HG02973 (cell line): ENCODE data around the gene CD226.
"Not testable (repeated sequence)": the region's sequence is repeated elsewhere in the genome, so short reads cannot be mapped to it uniquely, and the experiment has no call there.

Source experiments
- ATAC-seq: cut with Tn5 transposase; IDR thresholded peaks from one replicate; pipeline ENCODE4 v1.9.1; 2021; ENCODE audit warnings: moderate library complexity; ENCODE audit not compliant: unreplicated experiment

Gene CD226

DNA sequence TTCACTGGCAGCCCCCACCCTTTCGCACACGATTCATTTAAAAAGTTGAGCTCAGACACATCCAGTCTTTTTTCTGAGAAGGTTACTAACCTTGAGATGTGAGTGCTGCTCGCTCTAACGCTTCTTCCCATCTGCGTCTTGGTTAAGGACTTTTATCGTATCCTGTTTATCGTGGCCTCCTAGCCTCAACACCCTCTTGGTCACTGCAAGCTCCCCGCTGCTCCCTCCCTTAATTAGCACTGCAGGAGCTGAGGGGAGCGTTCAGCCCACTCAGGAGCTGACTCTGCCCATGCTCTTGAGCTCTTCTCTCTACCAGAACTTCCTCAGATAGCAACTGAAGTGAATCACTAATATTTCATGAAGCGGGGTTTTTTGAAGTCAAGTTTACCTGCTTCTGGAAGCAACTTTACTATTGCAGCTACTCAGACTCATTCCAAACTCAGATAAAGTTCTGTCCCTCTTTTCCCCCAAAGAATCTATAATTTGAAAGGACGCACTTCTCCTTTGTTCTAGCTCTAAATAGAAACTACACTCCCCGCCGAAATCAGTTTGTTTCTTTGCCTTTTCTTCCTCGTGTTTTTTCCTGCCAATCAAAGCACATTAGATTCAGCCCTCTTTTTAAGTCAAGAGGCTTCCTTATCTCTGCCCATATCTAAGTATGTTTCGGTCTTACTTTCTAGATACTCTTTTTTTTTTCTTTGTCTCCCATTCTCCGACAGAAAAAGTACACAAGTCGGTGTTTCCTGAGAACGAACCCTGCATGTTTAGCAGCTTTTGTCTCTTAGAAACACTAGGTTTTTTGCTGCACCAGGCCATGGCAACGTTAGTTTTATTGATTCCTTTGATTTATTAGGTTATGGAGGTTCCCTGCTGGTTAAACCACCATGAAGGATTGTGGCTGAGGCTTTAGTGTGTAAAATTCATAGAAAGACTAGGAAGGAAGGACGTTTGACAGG, 9.3 kb upstream of the CD226 start:
- ATAC-seq = no peak

DNA sequence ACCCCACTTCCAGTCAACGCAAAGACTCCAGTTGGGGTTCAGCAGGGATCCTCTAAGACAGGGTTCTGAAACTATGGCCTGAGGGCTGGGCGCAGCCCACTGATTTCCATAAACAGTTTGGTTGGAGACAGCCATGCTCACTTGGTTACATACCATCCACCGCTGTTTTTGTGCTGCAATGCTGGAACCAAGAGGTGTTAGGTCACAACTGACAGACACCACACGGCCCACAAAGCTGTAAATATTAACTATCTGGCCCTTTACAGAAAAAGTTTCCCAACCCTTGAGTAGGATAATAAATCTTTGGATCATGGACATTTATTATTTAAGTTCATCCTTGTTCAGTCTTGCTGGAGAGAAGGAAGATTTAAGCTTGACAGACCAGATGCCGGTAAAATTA, 8.4 kb upstream of the CD226 start:
- ATAC-seq = peak; percentile 26

DNA sequence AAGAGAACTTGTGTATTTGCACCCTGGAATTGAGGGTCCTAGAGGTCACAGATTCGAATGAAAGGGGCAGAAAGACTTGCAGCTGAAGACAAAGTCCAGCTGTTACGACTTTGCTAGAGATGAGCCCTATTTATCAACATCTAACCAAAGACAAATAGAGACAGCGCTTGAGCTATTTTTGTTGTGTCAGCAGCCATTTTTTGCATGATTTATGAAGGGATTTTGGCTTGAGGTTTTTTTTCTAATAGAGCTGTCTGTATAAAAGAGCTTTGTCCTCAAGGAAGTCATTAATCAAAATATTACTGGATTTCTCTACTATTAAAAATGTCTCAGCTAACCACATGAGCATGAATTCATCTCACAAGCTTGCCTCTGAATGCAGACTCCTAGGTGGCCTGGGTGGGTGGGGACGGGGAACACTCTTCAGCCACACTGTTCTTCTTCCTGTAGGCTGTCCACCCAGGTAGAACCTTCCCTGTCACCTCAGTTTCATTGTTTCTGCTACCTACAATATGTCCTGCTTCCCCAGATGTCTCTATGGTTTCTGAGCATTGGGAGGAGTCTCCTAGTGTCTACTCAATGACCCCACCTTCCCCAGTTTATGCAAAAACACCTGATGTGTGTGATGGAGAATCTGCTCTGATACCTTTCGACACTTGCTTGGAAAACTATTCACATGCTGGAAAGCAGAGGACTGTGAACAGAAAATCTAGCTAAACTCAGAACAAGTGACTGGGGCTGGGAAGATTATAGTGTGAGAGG, 7.2 kb upstream of the CD226 start:
- ATAC-seq = no peak

DNA sequence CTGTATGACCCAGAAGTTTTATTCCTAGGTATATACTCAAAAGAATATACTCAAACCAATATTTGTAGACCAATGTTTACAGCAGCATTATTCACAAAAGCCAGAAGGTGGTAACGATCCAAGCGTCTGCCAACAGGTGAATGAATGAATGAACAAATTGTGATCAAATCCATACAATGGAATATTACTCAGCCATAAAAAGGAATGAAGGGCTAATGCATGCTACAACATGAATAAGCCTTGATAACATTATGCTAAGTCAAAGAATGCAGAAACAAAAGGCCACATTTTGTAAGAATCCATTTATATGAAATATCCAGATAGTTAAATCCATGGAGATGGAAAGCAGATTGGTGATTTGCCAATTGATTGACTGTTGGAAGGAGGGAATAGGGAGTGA, 5.5 kb upstream of the CD226 start:
- ATAC-seq = no peak

DNA sequence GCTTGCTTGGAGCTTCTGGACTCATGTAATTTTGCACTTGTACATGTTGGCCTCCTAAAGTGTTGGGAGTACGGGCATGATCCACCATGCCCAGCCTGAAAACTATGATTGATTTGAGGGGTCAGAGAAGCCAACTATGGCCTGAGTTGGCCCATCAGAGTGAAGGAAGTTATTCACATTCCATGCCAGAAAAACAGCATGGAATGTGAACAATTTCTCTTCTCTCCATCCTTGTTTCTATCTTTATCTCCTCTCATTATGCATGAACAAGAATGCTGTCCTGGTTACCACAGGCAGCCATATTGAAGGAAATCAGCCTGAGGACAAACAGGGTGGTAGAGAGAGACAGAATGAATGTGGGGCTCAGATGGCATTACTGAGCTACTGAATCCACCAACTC, 3.5 kb upstream of the CD226 start:
- ATAC-seq = no peak

DNA sequence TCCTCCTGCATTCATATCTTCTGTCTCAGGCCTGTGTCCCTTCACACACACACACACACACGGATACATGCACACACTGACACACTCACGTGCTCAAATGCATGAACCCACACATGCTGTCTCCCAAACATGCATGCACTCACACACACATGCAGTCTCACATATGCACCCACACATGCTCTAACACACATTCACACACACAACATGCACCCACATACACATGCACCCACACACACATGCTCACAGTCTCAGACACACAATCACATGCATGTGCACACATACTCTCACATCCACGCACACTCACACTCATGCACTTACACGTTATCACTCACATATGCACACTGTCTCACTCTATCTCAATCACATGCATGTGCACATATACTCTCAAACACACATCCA, 1.9 kb upstream of the CD226 start:
- no peak for ATAC-seq

DNA sequence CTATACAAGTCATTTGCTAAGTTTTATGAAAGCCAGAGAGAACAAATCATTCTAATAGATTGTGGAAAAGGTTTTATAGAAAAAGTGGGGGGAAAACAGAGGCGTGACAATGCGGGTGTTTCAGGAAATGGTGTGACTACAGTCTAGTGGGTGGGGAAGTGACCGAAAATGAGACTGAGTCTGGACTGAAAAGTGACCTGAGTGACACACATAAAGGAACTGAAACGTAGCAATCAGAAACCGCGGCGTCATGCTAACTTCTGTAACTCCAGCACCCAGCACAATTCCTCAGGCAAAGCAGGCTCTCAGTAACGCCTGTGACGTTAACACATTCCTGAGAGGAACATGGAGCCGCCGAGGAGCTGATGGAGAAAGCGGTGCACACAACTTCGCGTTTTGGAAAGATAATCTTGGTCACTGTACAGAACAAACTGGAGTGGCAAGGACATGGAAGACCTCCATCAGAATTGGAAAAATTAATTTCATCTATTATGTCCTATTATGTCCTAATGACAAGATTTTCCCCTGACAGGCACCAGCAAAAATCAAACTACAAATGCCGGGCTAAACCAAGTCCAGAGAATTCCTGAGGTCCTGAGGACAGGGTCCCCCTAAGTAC, 1.4 kb upstream of the CD226 start:
- peak; percentile 87 for ATAC-seq

DNA sequence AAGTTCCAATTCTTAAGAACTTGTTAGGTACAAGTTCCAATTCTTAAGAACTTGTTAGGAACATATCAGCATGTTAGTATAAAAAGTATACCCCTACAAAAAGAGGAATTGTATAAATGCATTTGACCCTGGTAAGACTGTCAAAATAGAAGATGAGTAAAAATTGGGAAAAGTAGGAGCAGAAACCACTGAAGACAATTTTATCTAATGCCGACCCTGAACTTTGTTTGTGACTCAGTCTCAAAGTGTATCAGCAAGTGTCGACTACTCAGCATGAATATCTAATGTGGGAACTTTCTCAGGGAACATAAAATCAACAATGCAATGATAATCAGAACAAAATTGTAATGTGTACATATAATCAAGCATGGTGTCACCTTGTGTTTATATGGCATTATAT, 583 bp upstream of the CD226 start:
- no peak for ATAC-seq

DNA sequence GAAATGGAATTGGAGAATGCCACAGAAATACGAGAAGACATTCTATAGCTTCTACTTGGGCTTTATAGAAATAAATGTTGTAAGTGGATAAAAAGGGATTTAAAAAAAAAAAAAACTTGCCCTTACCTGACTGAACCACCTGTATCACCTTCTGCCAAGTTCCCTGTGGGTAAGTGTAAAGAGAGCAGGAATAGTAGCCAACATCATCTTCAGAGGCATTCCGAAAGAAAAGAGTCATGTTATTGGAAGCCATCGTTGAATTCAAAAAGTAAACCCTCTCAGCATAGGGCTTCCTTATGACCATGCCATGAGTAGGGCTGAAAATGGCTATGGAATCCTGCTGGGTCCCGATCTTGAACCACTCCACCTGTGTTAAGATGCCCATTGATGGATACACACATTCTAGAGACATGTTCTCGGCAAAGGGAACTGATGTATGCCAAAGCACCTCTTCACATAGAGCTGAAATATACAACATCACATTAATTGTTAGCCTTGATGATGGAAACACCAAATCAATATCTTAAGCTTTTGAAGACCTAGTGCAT, 991 bp downstream of the CD226 start:
- ATAC-seq = no peak

DNA sequence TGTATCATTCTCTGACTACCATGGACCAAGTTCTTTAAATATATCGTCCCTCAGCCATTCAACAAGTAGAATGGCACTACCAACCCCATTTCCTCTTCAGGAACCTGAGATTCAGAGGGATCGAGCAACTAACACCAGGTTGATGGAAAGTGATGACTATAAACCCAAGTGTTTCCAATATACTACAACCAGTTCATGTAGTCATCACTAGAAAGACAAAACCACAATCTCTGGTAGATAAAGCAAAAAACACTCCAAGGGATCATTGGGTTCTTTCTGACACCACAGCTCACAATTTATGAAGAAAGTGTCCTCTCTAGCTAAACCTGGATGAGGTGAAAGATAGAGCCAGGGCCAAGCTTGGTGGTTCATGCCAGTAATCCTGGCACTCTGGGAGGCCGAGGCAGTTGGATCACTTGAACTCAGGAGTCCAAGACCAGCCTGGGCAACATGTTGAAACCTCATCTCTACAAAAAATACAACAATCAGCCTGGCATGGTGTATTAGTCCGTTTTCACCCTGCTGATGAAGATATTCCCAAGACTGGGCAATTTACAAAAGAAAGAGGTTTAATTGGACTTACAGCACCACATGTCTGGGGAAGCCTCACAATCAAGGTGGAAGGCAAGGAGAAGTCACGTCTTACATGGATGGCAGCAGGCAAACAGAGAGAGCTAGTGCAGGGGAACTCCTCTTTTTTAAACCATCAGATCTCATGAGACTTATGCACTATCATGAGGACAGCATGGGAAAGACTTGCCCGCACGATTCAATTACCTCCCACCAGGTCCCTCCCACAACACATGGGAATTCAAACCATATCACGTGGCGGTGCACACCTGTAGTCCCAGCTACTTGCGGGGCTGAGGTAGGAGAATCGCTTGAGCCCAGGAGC, 2.2 kb downstream of the CD226 start:
- ATAC-seq = no peak

DNA sequence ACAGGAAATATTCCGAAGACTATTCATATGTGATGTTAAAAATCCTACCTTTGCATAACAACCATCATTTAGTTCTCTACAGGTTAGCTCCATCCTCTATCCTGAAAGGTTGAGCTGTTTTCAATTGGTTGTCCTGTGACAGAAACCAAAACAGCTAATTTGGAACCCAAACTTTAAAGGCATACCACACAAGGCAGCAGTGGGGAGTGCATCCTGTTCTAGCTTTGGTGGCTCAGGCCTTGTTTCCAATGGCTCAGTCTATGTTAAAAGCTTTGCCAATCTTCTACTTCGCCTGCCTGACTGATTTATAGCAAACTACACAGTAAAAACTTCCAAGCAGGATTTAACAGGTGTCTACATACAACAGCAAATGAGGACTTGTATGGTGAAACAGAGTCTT, 3.2 kb downstream of the CD226 start:
- ATAC-seq = no peak

DNA sequence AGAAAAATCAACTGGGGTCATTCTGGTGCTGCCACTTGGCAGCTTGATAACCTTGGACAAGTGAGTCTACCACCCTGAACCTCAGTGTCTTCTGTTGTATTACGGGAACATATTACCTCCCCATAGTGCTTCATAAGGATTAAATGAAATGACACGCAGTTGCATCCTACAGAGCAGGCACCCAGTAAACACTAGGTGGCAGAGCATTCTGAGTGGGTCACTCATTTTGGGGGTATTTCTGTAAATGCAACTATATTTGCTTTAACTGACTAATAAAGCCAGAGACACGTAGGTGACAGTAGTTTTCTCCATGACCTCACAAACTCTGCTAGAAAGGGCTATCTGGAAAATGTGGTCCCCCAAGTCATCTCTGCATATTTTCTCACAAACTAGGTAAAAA, 4.7 kb downstream of the CD226 start:
- ATAC-seq = no peak

DNA sequence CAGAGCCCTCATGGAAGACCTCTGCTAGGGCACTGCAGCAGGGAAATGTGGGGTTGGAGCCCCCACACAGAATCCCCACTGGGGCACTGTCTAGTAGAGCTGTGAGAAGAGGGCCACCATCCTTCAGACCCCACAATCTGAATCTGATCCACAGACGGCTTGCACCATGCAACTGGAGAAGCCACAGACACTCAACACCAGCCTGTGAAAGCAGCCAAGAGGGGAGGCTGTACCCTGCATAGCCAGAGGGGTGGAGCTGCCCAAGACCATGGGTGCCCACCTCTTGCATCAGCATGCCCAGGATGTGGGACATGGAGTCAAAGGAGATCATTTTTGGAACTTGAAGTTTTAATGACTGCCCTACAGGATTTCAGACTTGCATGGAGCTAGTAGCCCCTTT, 6.5 kb downstream of the CD226 start:
- no peak for ATAC-seq

DNA sequence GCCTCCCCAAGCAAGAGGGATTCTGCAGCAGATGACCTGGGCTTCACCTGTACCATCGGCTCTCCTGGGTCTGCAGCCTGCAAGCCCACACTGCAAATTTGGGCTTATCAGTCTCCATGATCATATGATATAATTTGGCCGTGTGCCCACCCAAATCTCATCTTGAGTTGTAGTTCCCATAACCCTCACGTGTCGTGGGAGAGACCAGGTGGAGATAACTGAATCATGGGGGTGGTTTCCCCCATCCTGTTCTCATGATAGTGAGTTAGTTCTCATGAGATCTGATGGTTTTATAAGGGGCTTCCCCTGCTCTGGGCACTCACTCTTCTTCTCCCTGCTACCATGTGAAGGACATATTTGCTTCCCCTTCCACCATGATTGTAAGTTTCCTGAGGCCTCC, 7.9 kb downstream of the CD226 start:
- not testable (repeated sequence) for ATAC-seq

DNA sequence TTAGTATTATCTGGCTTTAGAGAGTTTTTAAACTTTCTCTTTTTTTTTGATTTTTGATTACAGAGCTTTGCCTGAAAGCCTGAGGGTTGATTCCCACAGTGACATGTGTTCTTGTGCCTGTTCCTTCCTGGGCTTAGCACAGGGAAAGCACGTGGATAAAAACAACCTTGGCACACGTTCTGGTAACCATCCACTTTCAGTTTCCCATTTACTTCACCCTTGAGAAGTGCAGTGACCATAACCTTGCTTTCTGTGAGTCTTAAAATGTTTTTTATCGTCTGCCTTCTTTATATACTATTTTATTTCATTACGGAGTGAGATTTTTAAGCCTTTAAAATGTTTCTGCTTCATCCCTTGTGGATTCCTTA, 11.5 kb downstream of the CD226 start:
- peak; percentile 35 for ATAC-seq

DNA sequence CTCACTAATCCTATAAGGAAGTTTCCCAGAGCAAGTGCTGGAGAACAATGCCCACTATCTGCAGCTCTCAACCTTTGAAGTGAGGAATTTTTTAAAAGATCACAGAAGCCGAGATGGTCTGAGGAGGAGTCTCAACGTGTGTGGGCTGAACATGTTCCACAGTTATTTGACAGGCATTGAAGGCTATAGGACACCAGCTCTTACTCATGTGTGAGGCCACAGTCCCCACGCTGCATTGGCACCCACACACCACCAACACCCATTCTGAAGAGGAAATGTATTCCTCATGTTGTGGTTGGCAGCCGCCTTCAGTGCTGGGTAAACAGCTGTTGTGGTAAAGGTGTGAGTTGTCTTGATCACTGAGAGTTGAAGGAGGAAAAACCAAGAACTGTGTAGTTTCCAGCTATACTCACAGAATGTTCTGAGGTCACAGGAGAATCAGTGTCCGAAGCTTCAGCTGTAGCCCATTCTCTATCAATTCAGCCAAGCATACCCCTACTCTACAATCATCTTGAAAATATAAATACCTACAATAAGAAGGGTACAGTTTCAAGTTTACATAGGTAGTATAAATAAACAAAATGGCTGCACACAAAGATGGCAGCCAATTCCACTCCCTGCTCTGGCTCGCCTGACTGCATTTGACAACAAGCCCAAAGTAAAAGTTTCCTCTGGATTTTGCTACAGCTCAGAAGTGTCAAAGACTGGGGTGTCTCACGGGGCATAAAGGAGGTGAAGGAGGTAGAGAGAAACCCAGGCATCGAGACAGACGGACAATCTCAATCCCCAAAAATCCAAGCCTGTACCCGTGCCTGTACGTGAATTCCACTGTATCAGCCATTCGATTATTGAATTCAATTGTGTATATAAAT, 12.1 kb downstream of the CD226 start:
- ATAC-seq = peak; percentile 88

DNA sequence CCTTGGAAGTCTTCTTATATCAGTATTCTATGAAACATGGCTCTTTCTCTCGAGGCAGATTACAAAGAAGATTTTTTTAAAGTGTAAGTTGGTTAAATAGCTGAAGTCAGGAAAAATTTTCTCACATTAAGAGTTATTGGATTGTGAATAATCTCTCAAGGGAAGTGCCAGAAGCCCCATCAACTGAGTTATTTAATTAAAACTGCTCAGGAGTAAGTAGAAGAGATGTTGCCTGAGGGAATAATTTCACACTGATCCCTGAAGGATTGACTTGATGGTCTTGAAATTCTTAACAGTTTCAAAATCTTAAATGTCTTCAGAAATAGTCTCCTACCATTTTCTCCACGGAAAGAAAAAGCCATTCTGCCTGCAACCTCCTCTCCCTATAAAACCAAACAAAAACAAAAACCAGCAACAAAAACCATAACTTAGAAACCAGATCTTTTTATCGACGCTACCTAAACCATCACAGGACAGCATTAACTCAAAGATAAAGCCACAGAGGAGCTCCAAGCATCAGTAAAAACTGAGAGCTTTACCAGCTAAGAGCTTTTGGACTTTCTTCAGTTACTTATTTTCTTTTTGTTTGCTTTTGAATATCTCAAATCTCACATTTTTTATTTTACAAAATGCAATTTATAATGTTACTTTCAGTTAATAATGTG, 12.9 kb downstream of the CD226 start:
- ATAC-seq = no peak

DNA sequence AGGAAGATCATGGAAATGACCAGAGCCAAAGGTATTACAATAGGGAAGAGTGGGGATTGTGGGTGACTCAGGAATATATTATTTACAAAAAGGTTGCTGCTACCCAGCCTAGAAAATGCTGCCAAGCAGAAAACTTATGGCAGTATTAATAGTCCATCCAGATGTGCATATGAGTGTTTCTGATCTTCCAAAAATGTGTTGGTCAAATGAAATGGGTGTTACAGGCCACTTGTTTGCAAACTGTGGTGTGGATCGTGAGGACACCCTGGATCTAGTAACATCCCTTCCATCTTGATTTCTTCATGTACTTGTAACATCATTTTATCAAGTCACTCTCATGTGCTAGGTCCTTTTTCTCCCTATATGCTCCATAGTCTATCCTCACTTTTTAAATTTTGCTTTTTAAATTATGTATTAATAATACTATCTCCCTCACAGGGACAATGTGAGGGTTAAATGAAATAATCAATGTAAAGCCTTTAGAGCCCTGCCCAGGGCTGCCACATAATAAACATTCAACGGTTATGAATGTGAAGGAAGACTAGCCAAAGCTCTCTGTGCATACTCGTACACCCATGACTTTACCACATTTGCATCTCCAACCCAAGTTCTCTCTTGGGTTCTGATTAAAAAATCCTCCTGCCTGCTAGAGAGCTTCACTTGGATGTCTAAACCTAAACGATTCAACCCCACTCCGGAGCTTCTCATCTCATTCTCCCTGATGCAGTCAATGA, 18.5 kb downstream of the CD226 start:
- ATAC-seq = no peak
